GM10266 (cell line): ENCODE results near the gene MED26.

Experiments used
- DNase-seq: peaks from one replicate; pipeline ENCODE4 v3.0.0; 2012; ENCODE audit errors: extremely low spot score
- TF ChIP-seq, protein P1 (sequence below): IDR thresholded peaks from 2 replicates; pipeline ENCODE4 v1.5.1; 2012; ENCODE audit warnings: mild to moderate bottlenecking, low read depth; ENCODE audit not compliant: control insufficient read depth, insufficient read depth; ENCODE audit errors: missing control alignments

MED26 gene

DNA sequence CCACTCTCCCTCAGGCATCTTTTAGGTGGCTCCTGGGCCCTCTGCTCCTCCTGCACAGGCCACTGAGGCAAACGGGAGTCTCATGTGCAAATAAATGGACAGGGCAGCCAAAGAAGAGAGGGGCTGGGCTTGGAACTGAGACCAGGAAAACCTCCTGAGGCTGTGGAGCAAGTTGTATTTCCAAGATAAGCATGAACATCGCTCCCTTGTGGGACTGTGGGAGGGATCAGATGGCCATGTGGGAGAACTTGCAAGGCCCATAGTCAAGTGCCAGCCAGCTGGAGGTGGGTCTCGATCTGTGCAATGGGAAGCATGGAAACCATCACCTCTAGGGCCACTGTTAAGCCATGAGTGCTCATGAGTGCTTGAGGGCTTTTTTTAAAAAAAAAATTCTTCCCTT lies 24.9 kb downstream of the MED26 start:
- no peak for DNase-seq
- TF ChIP-seq, protein P1, sequence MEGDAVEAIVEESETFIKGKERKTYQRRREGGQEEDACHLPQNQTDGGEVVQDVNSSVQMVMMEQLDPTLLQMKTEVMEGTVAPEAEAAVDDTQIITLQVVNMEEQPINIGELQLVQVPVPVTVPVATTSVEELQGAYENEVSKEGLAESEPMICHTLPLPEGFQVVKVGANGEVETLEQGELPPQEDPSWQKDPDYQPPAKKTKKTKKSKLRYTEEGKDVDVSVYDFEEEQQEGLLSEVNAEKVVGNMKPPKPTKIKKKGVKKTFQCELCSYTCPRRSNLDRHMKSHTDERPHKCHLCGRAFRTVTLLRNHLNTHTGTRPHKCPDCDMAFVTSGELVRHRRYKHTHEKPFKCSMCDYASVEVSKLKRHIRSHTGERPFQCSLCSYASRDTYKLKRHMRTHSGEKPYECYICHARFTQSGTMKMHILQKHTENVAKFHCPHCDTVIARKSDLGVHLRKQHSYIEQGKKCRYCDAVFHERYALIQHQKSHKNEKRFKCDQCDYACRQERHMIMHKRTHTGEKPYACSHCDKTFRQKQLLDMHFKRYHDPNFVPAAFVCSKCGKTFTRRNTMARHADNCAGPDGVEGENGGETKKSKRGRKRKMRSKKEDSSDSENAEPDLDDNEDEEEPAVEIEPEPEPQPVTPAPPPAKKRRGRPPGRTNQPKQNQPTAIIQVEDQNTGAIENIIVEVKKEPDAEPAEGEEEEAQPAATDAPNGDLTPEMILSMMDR: no peak

DNA sequence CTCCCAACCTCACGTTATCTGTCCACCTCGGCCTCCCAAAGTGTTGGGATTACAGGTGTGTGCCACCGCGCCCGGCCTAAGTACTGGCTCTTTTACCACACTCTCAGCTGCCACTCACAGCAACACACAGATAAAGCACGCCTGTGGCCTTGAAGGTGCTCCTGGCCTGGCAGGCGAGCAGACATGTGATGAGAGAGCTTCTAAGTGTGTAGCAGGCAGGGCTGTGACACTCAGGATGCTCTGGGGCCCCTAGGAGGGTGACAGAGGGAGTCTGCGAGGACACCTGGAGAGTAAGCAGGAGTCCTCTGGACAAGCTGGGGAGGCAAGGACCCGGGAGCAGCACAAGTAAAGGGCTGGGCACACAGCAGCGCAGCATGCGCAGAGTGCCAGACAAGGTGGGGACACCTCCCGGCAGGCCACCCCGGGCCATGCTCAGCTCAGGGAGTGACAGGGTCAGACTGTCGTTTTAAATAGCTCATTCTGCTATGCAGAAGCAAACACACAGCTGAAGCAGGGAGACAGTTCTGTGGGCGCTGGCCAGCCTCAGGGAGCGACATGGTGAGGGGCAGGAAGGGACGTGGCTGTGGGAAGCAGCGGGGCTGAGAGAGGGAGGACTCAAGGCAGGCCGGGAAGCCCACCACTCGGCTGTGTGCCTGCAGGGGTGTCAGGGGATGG lies 26.5 kb downstream of the MED26 start:
- TF ChIP-seq, protein P1: no peak
- no peak for DNase-seq

DNA sequence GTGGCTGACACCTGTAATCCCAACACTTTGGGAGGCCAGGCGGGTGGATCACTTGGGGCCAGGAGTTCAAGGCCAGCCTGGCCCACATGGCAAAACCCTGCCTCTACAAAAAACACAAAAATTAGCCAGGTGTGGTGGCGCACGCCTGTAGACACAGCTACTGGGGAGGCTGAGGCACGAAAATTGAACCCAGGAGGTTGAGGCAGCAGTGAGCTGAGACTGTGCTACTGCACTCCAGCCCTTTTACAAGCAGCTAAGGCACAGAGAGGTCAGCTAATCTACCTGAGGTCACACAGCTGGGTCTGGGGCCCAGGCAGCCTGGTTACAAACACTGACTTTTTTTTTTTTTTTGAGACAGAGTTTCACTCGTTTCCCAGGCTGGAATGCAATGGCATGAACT lies 27.2 kb downstream of the MED26 start:
- DNase-seq: no peak
- TF ChIP-seq, protein P1: no peak

DNA sequence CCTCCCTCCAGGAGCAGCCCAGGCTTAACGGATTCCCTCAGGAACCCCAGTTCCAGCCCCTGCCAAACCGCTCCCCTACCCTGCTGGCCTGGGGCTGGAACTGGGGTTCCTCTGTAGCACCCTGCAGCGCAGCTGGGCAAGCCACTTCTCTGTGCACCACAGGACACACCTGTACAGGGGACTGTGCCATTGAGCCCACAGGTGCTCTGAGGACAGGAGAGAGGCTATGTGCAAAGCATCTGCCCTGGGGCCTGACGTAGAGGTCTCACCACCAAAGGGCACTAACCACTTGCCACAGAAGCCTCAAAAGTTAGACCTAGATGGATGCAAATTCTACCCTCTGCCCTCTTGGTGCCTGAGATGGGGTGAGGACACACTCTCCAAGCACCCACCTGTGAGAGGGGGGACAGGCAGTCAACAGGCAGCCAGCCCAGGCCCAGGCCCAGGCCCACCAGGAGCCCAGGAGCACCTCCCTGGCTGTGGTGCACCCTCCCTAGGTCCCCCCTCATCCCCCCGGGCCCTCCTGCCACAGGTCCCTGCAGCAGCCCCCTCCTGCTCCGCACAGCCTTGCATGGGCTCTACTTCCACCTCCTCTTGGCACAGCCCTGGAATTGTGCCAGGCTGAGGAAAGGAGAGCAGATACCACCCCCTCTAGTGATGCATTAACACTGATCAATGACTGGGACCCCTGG lies 28.2 kb downstream of the MED26 start:
- no peak for DNase-seq
- TF ChIP-seq, protein P1: no peak

DNA sequence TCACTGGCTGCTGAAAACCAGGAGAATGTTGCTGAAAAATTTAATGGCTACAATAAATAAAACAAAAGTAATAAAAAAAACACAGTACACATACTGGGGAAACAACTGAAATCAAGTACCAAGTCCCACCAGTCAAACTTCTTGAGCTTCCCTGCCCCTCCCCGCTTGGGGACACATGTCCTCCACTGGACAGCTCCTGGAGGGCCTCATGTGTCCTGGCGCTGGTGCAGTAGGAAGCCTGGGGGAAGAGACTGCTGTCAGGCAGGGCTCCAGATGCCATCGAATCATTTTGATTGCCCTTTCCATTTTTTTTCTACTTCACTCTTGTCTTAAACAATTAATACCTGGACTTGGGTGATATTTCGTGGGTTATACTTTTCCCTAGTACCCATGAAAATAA lies 29.2 kb downstream of the MED26 start:
- TF ChIP-seq, protein P1: no peak
- DNase-seq: no peak

DNA sequence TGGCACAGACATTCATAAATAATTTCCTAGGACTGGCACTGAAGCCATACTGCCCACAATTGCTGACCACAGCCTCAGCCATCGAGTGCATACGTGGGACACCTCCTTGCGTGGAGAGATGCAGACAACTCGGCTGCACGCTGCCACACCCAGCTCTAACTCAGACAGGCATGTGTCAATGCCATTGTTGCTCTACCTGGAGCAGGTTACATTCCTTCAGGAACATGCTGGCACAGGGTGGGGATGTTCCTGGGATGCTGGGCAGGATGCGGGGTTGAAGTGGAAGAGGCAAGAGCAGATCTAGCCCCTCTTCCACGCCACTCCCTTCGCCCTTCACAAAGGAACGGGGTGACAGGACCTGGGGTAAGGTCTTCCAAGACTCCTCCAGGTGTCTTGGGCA lies 31.6 kb downstream of the MED26 start:
- TF ChIP-seq, protein P1: no peak

DNA sequence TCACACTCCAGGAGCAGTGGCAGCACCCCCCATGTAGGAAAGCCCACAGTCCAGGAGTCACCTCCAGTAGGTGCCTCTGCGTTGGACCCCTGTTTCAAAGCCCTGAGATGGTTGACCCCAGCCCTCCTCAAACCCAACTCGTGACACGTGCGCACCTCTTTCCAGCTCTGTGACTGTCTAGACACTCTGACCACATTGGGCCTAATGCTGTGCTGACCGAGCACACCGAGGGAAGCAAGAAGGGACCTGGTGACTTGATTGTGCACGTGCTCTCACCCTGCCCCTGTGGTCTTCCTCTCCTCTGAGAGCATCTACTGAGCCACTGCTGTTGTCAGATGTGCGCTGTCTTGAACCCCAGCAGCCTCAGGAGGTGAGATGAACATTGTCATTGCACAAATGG lies 32.9 kb downstream of the MED26 start:
- TF ChIP-seq, protein P1: no peak

More for the DNA sequence above, 31.6 kb downstream of the MED26 start:
- DNase-seq: no peak

More for the DNA sequence above, 32.9 kb downstream of the MED26 start:
- DNase-seq: no peak
